GM12878 (cell line): Measurements from ENCODE around the gene ERCC1. TPM values are rescaled to one million over a fixed set of nuclear protein-coding genes. Genes with fewer than 3 reads are reported as not detected.

Source experiments
- ATAC-seq: fragments of 200-7000 bp; cut with Tn5 transposase; 3 replicates; pipeline ENCODE4 v1.9.1; 2020; ENCODE audit warnings: mild to moderate bottlenecking, moderate library complexity
- BruUV-seq: library from RNA; stranded (reverse); fragments of 400-500 nt; replicated peaks from 2 replicates; lab custom pipeline; 2021; lab: Mats Ljungman, UMichigan
- CTCF ChIA-PET: fragments of 300-600 bp; sonication (Branson Sonifier 250); formaldehyde crosslinking; extraction: SDS; loops from one replicate; lab custom pipeline; 2021; ENCODE audit warnings: inconsistent platforms; lab: Yijun Ruan, JAX
- POLR2A ChIA-PET: fragments of 350-600 bp; formaldehyde crosslinking; extraction: SDS; loops from one replicate; lab custom pipeline; 2021; ENCODE audit warnings: inconsistent platforms; lab: Charles Lee
- RAD21 ChIA-PET: fragments of 300-600 bp; sonication (Branson Sonifier 250); formaldehyde crosslinking; loops from one replicate; lab custom pipeline; 2023; ENCODE audit warnings: antibody characterized with exemption; ENCODE audit not compliant: unreplicated experiment; lab: Charles Lee
- SMC1A ChIA-PET: fragments of 300-600 bp; sonication (Branson Sonifier 250); formaldehyde crosslinking; loops from one replicate; lab custom pipeline; 2023; ENCODE audit not compliant: unreplicated experiment, uncharacterized antibody; lab: Charles Lee
- DNase-seq: peaks from one replicate; pipeline ENCODE4 v3.0.0-alpha.2; 2011; ENCODE audit warnings: low read depth, low spot score
- FAIRE-seq: peaks from 3 replicates; lab custom pipeline; 2011; peaks lifted over from hg19 to GRCh38; lab: Jason Lieb, UNC
- H2AFZ ChIP-seq: 2 replicates; pipeline ENCODE4 v1.6.0; 2011; ENCODE audit warnings: low read depth, low read length, control low read depth; ENCODE audit not compliant: control insufficient read depth
- H3K27ac ChIP-seq: 2 replicates; pipeline ENCODE4 v1.5.1; 2011; ENCODE audit warnings: control low read depth; ENCODE audit not compliant: control insufficient read depth, insufficient read depth
- H3K27me3 ChIP-seq, 2 experiments: replicated peaks in 1 of 2; 2 replicates each; pipeline versions ENCODE4 v1.6.0 to v1.6.1; 2011; ENCODE audit warnings: low read length in 1 of 2; ENCODE audit not compliant: control insufficient read depth in 2 of 2, insufficient read depth in 2 of 2
- H3K36me3 ChIP-seq, 2 experiments: 2 replicates each; pipeline ENCODE4 v1.5.1; 2011; ENCODE audit warnings: low read length in 1 of 2; ENCODE audit not compliant: control insufficient read depth in 2 of 2, insufficient read depth in 2 of 2
- H3K4me1 ChIP-seq: 2 replicates; pipeline ENCODE4 v1.6.1; 2011; ENCODE audit warnings: mild to moderate bottlenecking, low read length, moderate library complexity, mixed read lengths; ENCODE audit not compliant: control insufficient read depth, insufficient read depth
- H3K4me2 ChIP-seq: 2 replicates; pipeline ENCODE4 v1.6.0; 2011; ENCODE audit warnings: control low read depth; ENCODE audit not compliant: control insufficient read depth, insufficient read depth
- H3K4me3 ChIP-seq: fragments of 200-600 bp; sonication (generic); 2 replicates; pipeline ENCODE4 v1.5.1; 2016
- H3K79me2 ChIP-seq: 2 replicates; pipeline ENCODE4 v1.6.0; 2011; ENCODE audit warnings: low read length; ENCODE audit not compliant: control insufficient read depth, insufficient read depth
- H3K9ac ChIP-seq: 2 replicates; pipeline ENCODE4 v1.8.0; 2011; ENCODE audit warnings: low read length, control low read depth, mixed read lengths; ENCODE audit not compliant: control insufficient read depth, insufficient read depth
- H3K9me3 ChIP-seq: replicated peaks from 3 replicates; pipeline ENCODE4 v1.5.1; 2011; ENCODE audit warnings: mild to moderate bottlenecking, low read length; ENCODE audit not compliant: control insufficient read depth, insufficient read depth
- H4K20me1 ChIP-seq: 2 replicates; pipeline ENCODE4 v1.6.0; 2011; ENCODE audit not compliant: control insufficient read depth, insufficient read depth
- CBFB ChIP-seq: IDR thresholded peaks from 2 replicates; pipeline ENCODE4 v1.6.1; 2016; ENCODE audit warnings: antibody characterized with exemption, low read depth
- CBX3 ChIP-seq: fragments of 200-600 bp; sonication (generic); IDR thresholded peaks from 2 replicates; pipeline ENCODE4 v1.6.1; 2016; ENCODE audit warnings: low read depth, borderline replicate concordance
- CEBPB ChIP-seq, 2 experiments: fragments of 150-350 bp in 1 of 2; IDR thresholded peaks; 2 replicates each; pipeline ENCODE4 v1.6.1; 2012 to 2014; ENCODE audit warnings: low read depth in 2 of 2, low read length in 2 of 2, borderline replicate concordance in 1 of 2, inconsistent platforms in 1 of 2
- E4F1 ChIP-seq: fragments of 450-650 bp; IDR thresholded peaks from 2 replicates; pipeline ENCODE4 v1.6.1; 2018; ENCODE audit warnings: borderline replicate concordance, mild to moderate bottlenecking; ENCODE audit not compliant: partially characterized antibody
- GABPA ChIP-seq: IDR thresholded peaks from 2 replicates; pipeline ENCODE4 v1.6.1; 2014; ENCODE audit warnings: antibody characterized with exemption, low read depth, mild to moderate bottlenecking, inconsistent platforms
- KAT2A ChIP-seq: conservative IDR thresholded peaks from 2 replicates; pipeline ENCODE4 v1.6.1; 2011; ENCODE audit warnings: low read depth, low read length; ENCODE audit not compliant: control insufficient read depth
- NFIC ChIP-seq: IDR thresholded peaks from 2 replicates; pipeline ENCODE4 v1.6.1; 2012; ENCODE audit warnings: low read depth, mild to moderate bottlenecking, inconsistent platforms, low read length, moderate library complexity
- NFXL1 ChIP-seq: fragments of 450-650 bp; IDR thresholded peaks from 2 replicates; pipeline ENCODE4 v1.6.1; 2017; ENCODE audit warnings: antibody characterized with exemption, mild to moderate bottlenecking, borderline replicate concordance
- NFYB ChIP-seq: IDR thresholded peaks from 2 replicates; pipeline ENCODE4 v1.6.1; 2011; ENCODE audit warnings: low read depth, mild to moderate bottlenecking, low read length, improper control_type of control experiment, moderate library complexity; ENCODE audit not compliant: insufficient read depth
- PKNOX1 ChIP-seq: fragments of 450-650 bp; IDR thresholded peaks from 2 replicates; pipeline ENCODE4 v1.6.1; 2016; ENCODE audit warnings: mild to moderate bottlenecking
- PML ChIP-seq: IDR thresholded peaks from 2 replicates; pipeline ENCODE4 v1.6.1; 2012; ENCODE audit warnings: low read length, inconsistent platforms
- SIX5 ChIP-seq: IDR thresholded peaks from 2 replicates; pipeline ENCODE4 v1.6.1; 2011; ENCODE audit warnings: mild to moderate bottlenecking, low read depth, low read length, moderate library complexity; ENCODE audit not compliant: severe bottlenecking
- SMC3 ChIP-seq: IDR thresholded peaks from 2 replicates; pipeline ENCODE4 v1.6.1; 2011; ENCODE audit warnings: low read length, improper control_type of control experiment, borderline replicate concordance
- TCF12 ChIP-seq: IDR thresholded peaks from 2 replicates; pipeline ENCODE4 v1.6.1; 2011; ENCODE audit warnings: low read depth, mild to moderate bottlenecking, low read length
- WGBS: methylation state at CpG from one replicate; pipeline ENCODE4 v1.1.6; 2016; ENCODE audit warnings: low lambda C conversion rate; ENCODE audit not compliant: insufficient replicate concordance, insufficient coverage; ENCODE audit errors: missing lambda C conversion rate; 5-methylcytosine and 5-hydroxymethylcytosine counted together
- in situ Hi-C: fragments of 300-500 bp; cut with MboI; formaldehyde crosslinking; loops from 9 replicates; pipeline ENCODE4 v1.14.3; 2018; ENCODE audit warnings: mixed read lengths
- intact Hi-C: fragments of 100-400 bp; cut with micrococcal nuclease; formaldehyde crosslinking; loops from one replicate; pipeline ENCODE4 v1.14.2; 2022; ENCODE audit not compliant: unreplicated experiment
- polyA plus RNA-seq, 11 experiments: library from polyadenylated mRNA; depleted of rRNA in 4 of 11; unstranded in 6 of 11; stranded (reverse) in 5 of 11; fragments of >200 nt; fragmentation: Nextera tagmentation in 4 of 11; fragmentation: Illumina TruSeq in 1 of 11; extraction: Ambion mirVana in 4 of 11; extraction: Trizol in 1 of 11; gene quantifications; 1 replicate in 1 of 11; 2 replicates in 10 of 11; pipeline versions ENCODE4 v1.2.1 to v1.2.3, GENCODE V29; 2011 to 2016; ENCODE audit warnings: inconsistent platforms in 2 of 11, missing spikeins in 2 of 11, low read depth in 1 of 11
- total RNA-seq, 4 experiments: library from RNA; depleted of rRNA in 3 of 4; stranded (reverse); fragments of >200 nt in 3 of 4; fragmentation: Illumina TruSeq in 1 of 4; extraction: Trizol in 1 of 4; gene quantifications; 2 replicates each; pipeline versions ENCODE4 v1.2.1 to v1.2.3, GENCODE V29; 2013 to 2021
- TF ChIP-seq, protein P1 (sequence below): fragments of 450-650 bp; IDR thresholded peaks from 2 replicates; pipeline ENCODE4 v1.6.1; 2016; ENCODE audit warnings: mild to moderate bottlenecking

Gene ERCC1
- total and polyA plus RNA-seq, 10 of the 15 experiments (the other 5 are each of a cell fraction or from before 2014, with no cell fraction given), result 14.7 to 104 (median 61.1) TPM

- TF ChIP-seq SIX5, result peak; percentile 71
- TF ChIP-seq NFYB, result no peak
- TF ChIP-seq KAT2A, result no peak
- TF ChIP-seq TCF12, result no peak
These were observed 32.4 kb downstream of the ERCC1 start (continued) for GRCh38 chr19:45391346-45391745.

DNA sequence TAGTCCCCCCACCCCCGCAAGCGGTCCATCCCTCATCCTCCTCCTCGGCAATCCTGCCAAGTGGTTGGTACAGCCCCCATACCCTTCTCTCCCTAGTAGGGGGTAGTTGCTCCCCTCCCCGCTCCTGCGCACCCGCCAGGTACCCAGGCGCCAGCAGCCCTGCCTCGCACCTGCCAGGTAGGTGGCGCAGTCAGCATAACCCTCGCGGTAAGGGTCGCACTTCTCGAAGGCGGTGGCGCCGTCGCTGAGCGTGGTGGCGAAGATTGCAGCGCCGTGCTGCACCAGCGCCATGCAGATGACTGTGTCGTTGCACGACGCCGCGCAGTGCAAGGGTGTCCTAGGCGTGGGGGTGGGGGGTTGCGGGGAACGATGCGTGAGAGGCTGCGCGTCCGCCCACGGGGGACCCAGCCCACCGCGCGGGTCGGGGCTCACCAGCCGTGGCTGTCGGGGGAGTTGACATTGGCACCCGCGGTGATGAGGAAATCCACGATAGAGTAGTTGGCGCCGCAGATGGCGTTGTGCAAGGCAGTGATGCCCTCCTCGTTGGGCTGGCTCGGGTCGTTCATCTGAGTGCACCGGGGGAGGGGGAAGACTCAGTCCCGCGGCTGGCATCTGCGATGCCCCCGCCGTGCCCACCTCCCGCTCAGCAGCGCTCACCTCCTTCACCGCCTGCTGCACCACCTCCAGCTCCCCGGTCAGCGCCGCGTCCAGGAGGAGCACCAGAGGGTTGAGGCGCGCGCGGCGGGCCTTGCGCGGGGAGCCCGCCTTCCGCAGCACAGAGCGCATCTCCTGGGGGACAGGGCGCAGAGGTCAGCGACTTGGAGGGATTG lies 38.1 kb downstream of the ERCC1 start:
- Histone ChIP-seq H3K4me3 (no peak overlapping the region), H3K9me3 (no peaks in the 10 kb centered on the region), H3K4me1 (no peaks in the 10 kb centered on the region), H3K27me3 (peaks cover 0 to 3% of the 10 kb centered on the region in 2 experiments; a peak in 2 of 4 replicates), H3K4me2 (no peak overlapping the region), H3K36me3 (no peaks in the 10 kb centered on the region), H3K9ac (no peak overlapping the region), H3K79me2 (no peaks in the 10 kb centered on the region), H4K20me1 (no peaks in the 10 kb centered on the region), H3K27ac (no peak overlapping the region), H2AFZ (no peak overlapping the region)
- 53% methylated on average over 73 of the region's 75 CpGs for WGBS
- FAIRE-seq (no peak), DNase-seq (no peak), ATAC-seq (no peak)
- TF ChIP-seq E4F1 (no peak), KAT2A (no peak), CBFB (no peak), CBX3 (no peak), GABPA (no peak), NFXL1 (no peak), NFIC (no peak), SMC3 (no peak), PKNOX1 (no peak), CEBPB (IDR thresholded peaks at IDR 0.05; ENCODE audit: borderline replicate concordance in 1 of 2, low read depth in 2 of 2, low read length in 2 of 2) (no peak), PML (no peak)
- TF ChIP-seq, protein P1, sequence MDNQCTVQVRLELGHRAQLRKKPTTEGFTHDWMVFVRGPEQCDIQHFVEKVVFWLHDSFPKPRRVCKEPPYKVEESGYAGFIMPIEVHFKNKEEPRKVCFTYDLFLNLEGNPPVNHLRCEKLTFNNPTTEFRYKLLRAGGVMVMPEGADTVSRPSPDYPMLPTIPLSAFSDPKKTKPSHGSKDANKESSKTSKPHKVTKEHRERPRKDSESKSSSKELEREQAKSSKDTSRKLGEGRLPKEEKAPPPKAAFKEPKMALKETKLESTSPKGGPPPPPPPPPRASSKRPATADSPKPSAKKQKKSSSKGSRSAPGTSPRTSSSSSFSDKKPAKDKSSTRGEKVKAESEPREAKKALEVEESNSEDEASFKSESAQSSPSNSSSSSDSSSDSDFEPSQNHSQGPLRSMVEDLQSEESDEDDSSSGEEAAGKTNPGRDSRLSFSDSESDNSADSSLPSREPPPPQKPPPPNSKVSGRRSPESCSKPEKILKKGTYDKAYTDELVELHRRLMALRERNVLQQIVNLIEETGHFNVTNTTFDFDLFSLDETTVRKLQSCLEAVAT, result no peak
- in situ Hi-C loops, result no loop called here
- SMC1A ChIA-PET, result no interaction called here
- POLR2A ChIA-PET, result no interaction called here
- CTCF ChIA-PET, result no interaction called here
- intact Hi-C loops, result no loop called here
- no TSS peak for BruUV-seq
- RAD21 ChIA-PET, result no interaction called here
